Stomach (tissue), 4 donors: ENCODE data around the gene TTC33.

Source experiments
- EP300 ChIP-seq: sonication (generic); formaldehyde crosslinking; IDR thresholded peaks from one replicate; pipeline ENCODE4 v1.6.1; 2017; ENCODE audit warnings: antibody characterized with exemption
- POLR2A ChIP-seq, 4 donors: fragments of 450-650 bp; IDR thresholded peaks; one replicate each; pipeline ENCODE4 v1.6.1; 2016; ENCODE audit warnings: antibody characterized with exemption in 4 of 4, control low read depth in 2 of 4, mild to moderate bottlenecking in 1 of 4, moderate library complexity in 1 of 4
- POLR2AphosphoS5 ChIP-seq, 3 donors: sonication (generic); formaldehyde crosslinking; IDR thresholded peaks; one replicate each; pipeline ENCODE4 v1.6.1; 2016; ENCODE audit warnings: antibody characterized with exemption in 3 of 3
- TF ChIP-seq, protein P1 (sequence below), 7 experiments: fragments of 450-650 bp in 4 of 7; fragments of 200-600 bp in 3 of 7; sonication (generic) in 3 of 7; IDR thresholded peaks; one replicate each; pipeline ENCODE4 v1.5.1; 2016 to 2019; ENCODE audit warnings: antibody characterized with exemption in 7 of 7, control low read depth in 2 of 7, mild to moderate bottlenecking in 1 of 7

DNA sequence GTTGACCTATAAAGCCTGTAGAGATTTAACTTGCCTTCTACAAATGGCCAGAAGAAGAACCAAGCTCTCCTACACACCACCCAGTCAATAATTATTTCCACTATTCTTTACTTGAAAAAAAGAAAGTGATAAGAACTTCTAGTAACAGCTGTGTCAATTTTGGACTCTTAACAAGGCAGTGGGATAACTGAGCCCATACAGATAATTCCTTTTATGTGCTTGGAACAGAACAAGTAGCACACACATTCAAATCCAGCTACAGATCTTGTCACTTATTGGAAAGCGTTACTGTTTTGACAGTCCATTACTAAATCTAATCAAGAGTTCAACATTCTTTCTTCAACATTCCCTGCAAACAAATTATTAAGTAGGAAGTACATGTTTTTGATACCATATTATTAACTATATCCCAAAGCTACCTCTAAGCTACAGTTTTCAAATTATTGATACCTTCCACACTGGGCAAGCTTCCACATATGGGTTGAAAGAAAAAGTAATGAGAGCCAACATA, 69.7 kb downstream of the TTC33 start:
- TF ChIP-seq POLR2AphosphoS5 (IDR thresholded peaks at IDR 0.05) = no peak
- TF ChIP-seq, protein P1, sequence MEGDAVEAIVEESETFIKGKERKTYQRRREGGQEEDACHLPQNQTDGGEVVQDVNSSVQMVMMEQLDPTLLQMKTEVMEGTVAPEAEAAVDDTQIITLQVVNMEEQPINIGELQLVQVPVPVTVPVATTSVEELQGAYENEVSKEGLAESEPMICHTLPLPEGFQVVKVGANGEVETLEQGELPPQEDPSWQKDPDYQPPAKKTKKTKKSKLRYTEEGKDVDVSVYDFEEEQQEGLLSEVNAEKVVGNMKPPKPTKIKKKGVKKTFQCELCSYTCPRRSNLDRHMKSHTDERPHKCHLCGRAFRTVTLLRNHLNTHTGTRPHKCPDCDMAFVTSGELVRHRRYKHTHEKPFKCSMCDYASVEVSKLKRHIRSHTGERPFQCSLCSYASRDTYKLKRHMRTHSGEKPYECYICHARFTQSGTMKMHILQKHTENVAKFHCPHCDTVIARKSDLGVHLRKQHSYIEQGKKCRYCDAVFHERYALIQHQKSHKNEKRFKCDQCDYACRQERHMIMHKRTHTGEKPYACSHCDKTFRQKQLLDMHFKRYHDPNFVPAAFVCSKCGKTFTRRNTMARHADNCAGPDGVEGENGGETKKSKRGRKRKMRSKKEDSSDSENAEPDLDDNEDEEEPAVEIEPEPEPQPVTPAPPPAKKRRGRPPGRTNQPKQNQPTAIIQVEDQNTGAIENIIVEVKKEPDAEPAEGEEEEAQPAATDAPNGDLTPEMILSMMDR (IDR thresholded peaks at IDR 0.05) = no peak
- TF ChIP-seq EP300 = no peak
- no peak for TF ChIP-seq POLR2A (IDR thresholded peaks at IDR 0.05)
